SK-N-SH (cell line): ENCODE measurements around the gene PRRX2. TPM values are rescaled to one million over a fixed set of nuclear protein-coding genes. Genes with fewer than 3 reads are reported as not detected.

Source experiments
- CTCF ChIA-PET: fragments of 300-600, 350-600 bp; formaldehyde crosslinking; extraction: SDS; loops from one replicate; lab custom pipeline; 2021; lab: Yijun Ruan, JAX
- POLR2A ChIA-PET: fragments of 350-600 bp; sonication (Branson Sonifier 250); formaldehyde crosslinking; extraction: SDS; loops from one replicate; lab custom pipeline; 2020; ENCODE audit warnings: antibody characterized with exemption, inconsistent platforms; lab: Yijun Ruan, JAX
- DNase-seq: peaks from one replicate; pipeline ENCODE4 v3.0.0; 2012
- H2AFZ ChIP-seq: fragments of 200-600 bp; sonication (generic); 2 replicates; pipeline ENCODE4 v1.8.1; 2016; ENCODE audit warnings: antibody characterized with exemption, mild to moderate bottlenecking, low read depth
- H3F3A ChIP-seq: fragments of 200-600 bp; sonication (generic); replicated peaks from 2 replicates; pipeline ENCODE3; 2016; ENCODE audit warnings: antibody characterized with exemption, mild to moderate bottlenecking; ENCODE audit not compliant: insufficient read depth
- H3K27ac ChIP-seq, 2 experiments: fragments of 200-500 bp in 1 of 2; fragments of 200-600 bp in 1 of 2; sonication (Bioruptor generic) in 1 of 2; sonication (generic), shearing (Covaris generic) in 1 of 2; 2 replicates each; pipeline versions ENCODE4 v1.5.1 to v1.6.1; 2014 to 2016; ENCODE audit warnings: low read depth in 2 of 2, inconsistent platforms in 1 of 2, low read length in 1 of 2, mild to moderate bottlenecking in 1 of 2, mixed read lengths in 1 of 2
- H3K27me3 ChIP-seq: fragments of 200-600 bp; sonication (generic), shearing (Covaris generic); 2 replicates; pipeline ENCODE4 v1.6.1; 2016; ENCODE audit warnings: mixed run types; ENCODE audit not compliant: insufficient read depth
- H3K36me3 ChIP-seq, 2 experiments: fragments of 200-500 bp in 1 of 2; fragments of 200-600 bp in 1 of 2; sonication (Bioruptor generic) in 1 of 2; sonication (generic) in 1 of 2; replicated peaks in 1 of 2; 2 replicates each; pipeline versions ENCODE3 to v1.5.1; 2014 to 2016; ENCODE audit warnings: low read length in 1 of 2, mild to moderate bottlenecking in 1 of 2; ENCODE audit not compliant: insufficient read depth in 2 of 2, control insufficient read depth in 1 of 2
- H3K4me1 ChIP-seq, 2 experiments: fragments of 200-500 bp in 1 of 2; fragments of 200-600 bp in 1 of 2; sonication (Bioruptor generic) in 1 of 2; sonication (generic), shearing (Covaris generic) in 1 of 2; 2 replicates each; pipeline versions ENCODE4 v1.5.1 to v1.6.1; 2014 to 2016; ENCODE audit warnings: low read depth in 1 of 2, low read length in 1 of 2, mixed run types in 1 of 2; ENCODE audit not compliant: insufficient read depth in 2 of 2, control insufficient read depth in 1 of 2
- H3K4me2 ChIP-seq: fragments of 200-600 bp; sonication (generic), shearing (Covaris generic); 2 replicates; pipeline ENCODE4 v1.6.1; 2017; ENCODE audit warnings: mixed run types
- H3K4me3 ChIP-seq, 2 experiments: fragments of 200-500 bp in 1 of 2; fragments of 200-600 bp in 1 of 2; sonication (Bioruptor generic) in 1 of 2; sonication (generic), shearing (Covaris generic) in 1 of 2; 2 replicates each; pipeline versions ENCODE4 v1.5.1 to v1.8.1; 2014 to 2016; ENCODE audit warnings: low read depth in 2 of 2, inconsistent platforms in 1 of 2, low read length in 1 of 2, mild to moderate bottlenecking in 1 of 2, mixed read lengths in 1 of 2, moderate library complexity in 1 of 2
- H3K79me2 ChIP-seq: fragments of 200-600 bp; sonication (generic); 2 replicates; pipeline ENCODE4 v1.8.1; 2017; ENCODE audit warnings: mild to moderate bottlenecking; ENCODE audit not compliant: insufficient read depth
- H3K9ac ChIP-seq: fragments of 200-600 bp; sonication (generic); 2 replicates; pipeline ENCODE4 v1.6.1; 2017; ENCODE audit warnings: mixed run types
- H3K9me2 ChIP-seq: fragments of 200-600 bp; sonication (generic); 2 replicates; pipeline ENCODE4 v1.6.1; 2017; ENCODE audit warnings: mixed run types
- H3K9me3 ChIP-seq: fragments of 200-600 bp; sonication (generic); 2 replicates; pipeline ENCODE4 v1.6.1; 2017; ENCODE audit warnings: mixed run types, mild to moderate bottlenecking, moderate library complexity
- H4K20me1 ChIP-seq: fragments of 200-600 bp; sonication (generic); 2 replicates; pipeline ENCODE4 v1.6.1; 2017; ENCODE audit warnings: mild to moderate bottlenecking, mixed run types; ENCODE audit not compliant: insufficient read depth
- CHD2 ChIP-seq: fragments of 150-350 bp; IDR thresholded peaks from 2 replicates; pipeline ENCODE4 v1.6.1; 2018; ENCODE audit warnings: low read length; ENCODE audit not compliant: partially characterized antibody
- FOSL2 ChIP-seq: IDR thresholded peaks from 2 replicates; pipeline ENCODE4 v1.4.0; 2012; ENCODE audit warnings: low read depth, mild to moderate bottlenecking, moderate library complexity, borderline replicate concordance
- FOXJ3 ChIP-seq: sonication (generic); formaldehyde crosslinking; IDR thresholded peaks from 2 replicates; pipeline ENCODE4 v1.5.1; 2020; ENCODE audit warnings: mild to moderate bottlenecking, missing genetic modification reagents
- GABPA ChIP-seq: IDR thresholded peaks from 2 replicates; pipeline ENCODE4 v1.4.0; 2012; ENCODE audit warnings: low read depth, mild to moderate bottlenecking
- GATA2 ChIP-seq: sonication (generic); formaldehyde crosslinking; IDR thresholded peaks from 2 replicates; pipeline ENCODE4 v1.5.0; 2020; ENCODE audit warnings: mild to moderate bottlenecking, missing genetic modification reagents
- MEF2A ChIP-seq: IDR thresholded peaks from 2 replicates; pipeline ENCODE4 v1.4.0; 2012; ENCODE audit warnings: low read depth, borderline replicate concordance
- MXI1 ChIP-seq: IDR thresholded peaks from 2 replicates; pipeline ENCODE4 v1.6.1; 2012; ENCODE audit warnings: mild to moderate bottlenecking, low read depth, low read length, improper control_type of control experiment
- NFIC ChIP-seq: IDR thresholded peaks from 2 replicates; pipeline ENCODE4 v1.4.0; 2012; ENCODE audit warnings: borderline replicate concordance
- NRF1 ChIP-seq: IDR thresholded peaks from 2 replicates; pipeline ENCODE4 v1.6.1; 2012; ENCODE audit warnings: low read depth, mild to moderate bottlenecking, low read length
- POLR2AphosphoS5 ChIP-seq: IDR thresholded peaks from 2 replicates; pipeline ENCODE4 v1.6.1; 2012; ENCODE audit warnings: low read depth, low read length
- RCOR1 ChIP-seq: fragments of 150-350 bp; IDR thresholded peaks from 2 replicates; pipeline ENCODE4 v1.6.1; 2017; ENCODE audit warnings: antibody characterized with exemption, low read length
- RXRA ChIP-seq: IDR thresholded peaks from 2 replicates; pipeline ENCODE4 v1.4.0; 2012; ENCODE audit warnings: low read depth, mild to moderate bottlenecking, borderline replicate concordance
- SIN3A ChIP-seq: IDR thresholded peaks from 2 replicates; pipeline ENCODE4 v1.6.1; 2012; ENCODE audit warnings: low read depth, mild to moderate bottlenecking, low read length, moderate library complexity, borderline replicate concordance
- SMC3 ChIP-seq: IDR thresholded peaks from 2 replicates; pipeline ENCODE4 v1.6.1; 2012; ENCODE audit warnings: low read depth, low read length, improper control_type of control experiment
- TCF12 ChIP-seq: IDR thresholded peaks from 2 replicates; pipeline ENCODE4 v1.4.0; 2012
- USF2 ChIP-seq: fragments of 150-350 bp; IDR thresholded peaks from 2 replicates; pipeline ENCODE4 v1.6.1; 2017; ENCODE audit warnings: antibody characterized with exemption, low read length, low read depth, borderline replicate concordance
- YY1 ChIP-seq: IDR thresholded peaks from 2 replicates; pipeline ENCODE4 v1.4.0; 2012; ENCODE audit warnings: low read depth, mild to moderate bottlenecking
- WGBS: methylation state at CpG from one replicate; pipeline ENCODE4 v1.1.6; 2017; ENCODE audit warnings: low lambda C conversion rate; 5-methylcytosine and 5-hydroxymethylcytosine counted together
- polyA plus RNA-seq, 3 experiments: library from polyadenylated mRNA; depleted of rRNA; stranded (reverse); fragments of >200 nt; gene quantifications; 2 replicates each; pipeline ENCODE4 v1.2.3, GENCODE V29; 2012

Gene PRRX2
- polyA plus RNA-seq, 1 of the 3 experiments (the other 2 are of a cell fraction), result 0.84 TPM

- CTCF ChIA-PET, result interaction anchor here (0.7 to 1.3 kb wide), 5 partner anchors 17 to 78 kb away, joined by 3 to 6 read pairs (median 3); no protein-coding TSS in a partner anchor
- Histone ChIP-seq H3K4me1 (peaks cover 0 to 6% of the 10 kb centered on the region in 2 experiments; a peak in 1 of 4 replicates), H4K20me1 (no peaks in the 10 kb centered on the region), H3K36me3 (no peaks in the 10 kb centered on the region), H2AFZ (no peak overlapping the region), H3K4me3 (no peak overlapping the region), H3K4me2 (no peak overlapping the region), H3K27ac (no peak overlapping the region), H3K9me2 (no peaks in the 10 kb centered on the region), H3F3A (no peaks in the 10 kb centered on the region), H3K9me3 (no peaks in the 10 kb centered on the region), H3K9ac (no peak overlapping the region), H3K79me2 (no peaks in the 10 kb centered on the region), H3K27me3 (no peaks in the 10 kb centered on the region)
- no peak for DNase-seq
- POLR2A ChIA-PET, result no interaction called here
- TF ChIP-seq GABPA (no peak), RCOR1 (no peak), USF2 (no peak), NRF1 (no peak), SIN3A (no peak), RXRA (no peak), POLR2AphosphoS5 (no peak), MXI1 (no peak), MEF2A (no peak), SMC3 (no peak), TCF12 (no peak), YY1 (no peak), GATA2 (CRISPR knock-in tag) (no peak), FOSL2 (no peak)
- 84% methylated on average over 24 of the region's 25 CpGs for WGBS
These were observed 55.6 kb downstream of the PRRX2 start for GRCh38 chr9:129720865-129721545.

GRCh38 chr9:129722913-129723312 is 57.5 kb downstream of the PRRX2 start:
- H3K27ac ChIP-seq, result no peak overlapping the region
- POLR2A ChIA-PET, result no interaction called here
- no peaks in the 10 kb centered on the region for H3K9me3 ChIP-seq
- no peak overlapping the region for H2AFZ ChIP-seq
- H3K4me3 ChIP-seq, result no peak overlapping the region
- H3K27me3 ChIP-seq, result no peaks in the 10 kb centered on the region
- no peaks in the 10 kb centered on the region for H3K79me2 ChIP-seq
- TF ChIP-seq USF2 (no peak), MXI1 (no peak), CHD2 (no peak), GABPA (no peak), FOXJ3 (CRISPR knock-in tag) (no peak), POLR2AphosphoS5 (no peak), NFIC (no peak)
- TF ChIP-seq, all 33 proteins: peak for 0
- H3K36me3 ChIP-seq, result no peaks in the 10 kb centered on the region
- DNase-seq, result no peak
- no peak overlapping the region for H3K9ac ChIP-seq
- H3K4me2 ChIP-seq, result no peak overlapping the region
- CTCF ChIA-PET, result interaction anchor here (1.2 to 1.3 kb wide), 3 partner anchors 18 to 82 kb away, joined by 3 to 4 read pairs (median 4); no protein-coding TSS in a partner anchor
- 89% methylated on average over 3 of the region's 5 CpGs for WGBS
- H3F3A ChIP-seq, result no peaks in the 10 kb centered on the region
- H3K4me1 ChIP-seq, result peaks cover 0 to 7% of the 10 kb centered on the region in 2 experiments; a peak in 1 of 4 replicates
- no peaks in the 10 kb centered on the region for H3K9me2 ChIP-seq
- no peaks in the 10 kb centered on the region for H4K20me1 ChIP-seq
